ENCODE results near the gene CHCHD3.

The CHCHD3 gene

GRCh38 chr7:133082390-133082766, 488 bp upstream of the CHCHD3 start:
- DNase-seq (ENCODE audit: low read depth), result no peak
- no peak overlapping the region for H3K4me3 ChIP-seq (ENCODE audit: low read length)
- TF ChIP-seq CTCF (conservative IDR thresholded peaks at IDR 0.05; ENCODE audit: low read depth, low read length), result no peak

- no peak for TF ChIP-seq CTCF (conservative IDR thresholded peaks at IDR 0.05; ENCODE audit: low read depth, low read length)
- DNase-seq (ENCODE audit: low read depth), result no peak
- peak overlapping the region; percentile 83 for H3K4me3 ChIP-seq (ENCODE audit: low read length)
Observed at GRCh38 chr7:133081119-133081598, 731 bp downstream of the CHCHD3 start.

DNA sequence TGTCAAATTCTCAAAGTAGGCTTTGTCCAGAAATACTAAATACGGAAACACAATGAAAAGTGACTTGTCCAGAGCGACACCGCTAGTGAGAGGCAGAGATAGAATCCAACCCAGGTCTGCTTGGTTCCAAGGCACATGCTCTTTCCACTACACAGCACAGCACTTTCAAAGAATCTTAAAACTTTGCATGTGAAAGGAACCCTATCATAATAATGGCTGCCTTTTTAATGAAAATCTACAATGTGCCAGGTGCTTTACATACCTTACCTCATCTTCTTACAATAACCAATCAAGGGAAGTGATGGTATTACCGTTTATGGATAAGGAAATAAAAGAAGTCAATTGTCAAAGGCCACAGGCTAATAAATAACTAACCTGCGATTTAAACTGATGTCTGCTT, 2.6 kb downstream of the CHCHD3 start:
- no peak overlapping the region for H3K4me3 ChIP-seq (ENCODE audit: low read length)
- no peak for TF ChIP-seq CTCF (conservative IDR thresholded peaks at IDR 0.05; ENCODE audit: low read depth, low read length)
- DNase-seq (ENCODE audit: low read depth), result no peak

DNA sequence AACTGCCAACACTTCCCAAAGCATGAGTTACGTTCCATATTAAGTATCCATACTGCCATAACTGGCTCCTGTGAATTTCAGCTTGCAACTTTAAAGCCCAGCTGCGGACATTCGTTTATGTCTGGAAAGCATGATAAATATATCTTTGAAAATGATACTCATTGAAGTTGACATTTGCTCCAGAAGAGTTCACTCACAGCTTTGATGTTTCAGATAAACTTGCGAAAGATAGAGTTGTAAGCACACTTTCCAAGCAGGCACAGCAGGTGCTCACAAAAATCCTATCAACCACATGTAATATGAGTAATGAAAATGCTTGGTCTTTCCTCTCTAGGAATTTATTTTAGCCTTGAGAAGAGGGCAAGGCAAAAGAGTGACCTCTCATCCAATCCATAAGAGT, 4.5 kb downstream of the CHCHD3 start:
- no peak for TF ChIP-seq CTCF (conservative IDR thresholded peaks at IDR 0.05; ENCODE audit: low read depth, low read length)
- H3K4me3 ChIP-seq (ENCODE audit: low read length), result no peak overlapping the region
- DNase-seq (ENCODE audit: low read depth), result no peak

GRCh38 chr7:133076142-133076541, 5.7 kb downstream of the CHCHD3 start:
- no peak for TF ChIP-seq CTCF (conservative IDR thresholded peaks at IDR 0.05; ENCODE audit: low read depth, low read length)
- DNase-seq (ENCODE audit: low read depth), result no peak
- no peak overlapping the region for H3K4me3 ChIP-seq (ENCODE audit: low read length)

GRCh38 chr7:133071506-133071905, 10.4 kb downstream of the CHCHD3 start:
- TF ChIP-seq CTCF (conservative IDR thresholded peaks at IDR 0.05; ENCODE audit: low read depth, low read length), result no peak
- no peak for DNase-seq (ENCODE audit: low read depth)
- no peak overlapping the region for H3K4me3 ChIP-seq (ENCODE audit: low read length)

DNA sequence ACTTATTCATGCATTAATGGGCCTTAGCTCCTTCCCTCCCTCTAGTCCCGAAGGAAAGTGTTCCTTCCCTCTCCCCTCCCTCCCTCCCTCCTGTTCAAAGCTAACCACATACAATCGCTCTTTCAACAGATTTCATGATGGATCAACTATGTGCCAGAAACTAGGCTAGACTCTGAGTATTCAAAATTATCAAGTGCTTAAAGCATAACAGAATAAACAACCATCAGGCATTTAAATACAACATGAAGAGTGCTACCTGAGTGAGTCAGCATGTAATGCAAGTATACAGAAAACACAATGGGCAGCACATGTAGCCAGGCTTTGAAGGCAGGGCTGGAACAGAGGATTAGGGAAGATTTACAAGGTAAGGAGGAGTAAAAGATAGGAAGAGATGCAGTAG, 11.3 kb downstream of the CHCHD3 start:
- no peak overlapping the region for H3K4me3 ChIP-seq (ENCODE audit: low read length)
- no peak for TF ChIP-seq CTCF (conservative IDR thresholded peaks at IDR 0.05; ENCODE audit: low read depth, low read length)
- no peak for DNase-seq (ENCODE audit: low read depth)
